GM12878 (cell line): ENCODE data around the gene ACSL1. TPM values are rescaled to one million over a fixed set of nuclear protein-coding genes. Genes with fewer than 3 reads are reported as not detected.

Experiments
- ATAC-seq: fragments of 200-7000 bp; cut with Tn5 transposase; 3 replicates; pipeline ENCODE4 v1.9.1; 2020; ENCODE audit warnings: mild to moderate bottlenecking, moderate library complexity
- BruUV-seq: library from RNA; stranded (reverse); fragments of 400-500 nt; replicated peaks from 2 replicates; lab custom pipeline; 2021; lab: Mats Ljungman, UMichigan
- CTCF ChIA-PET: fragments of 300-600 bp; sonication (Branson Sonifier 250); formaldehyde crosslinking; extraction: SDS; loops from one replicate; lab custom pipeline; 2021; ENCODE audit warnings: inconsistent platforms; lab: Yijun Ruan, JAX
- POLR2A ChIA-PET: fragments of 350-600 bp; formaldehyde crosslinking; extraction: SDS; loops from one replicate; lab custom pipeline; 2021; ENCODE audit warnings: inconsistent platforms; lab: Charles Lee
- RAD21 ChIA-PET: fragments of 300-600 bp; sonication (Branson Sonifier 250); formaldehyde crosslinking; loops from one replicate; lab custom pipeline; 2023; ENCODE audit warnings: antibody characterized with exemption; ENCODE audit not compliant: unreplicated experiment; lab: Charles Lee
- SMC1A ChIA-PET: fragments of 300-600 bp; sonication (Branson Sonifier 250); formaldehyde crosslinking; loops from one replicate; lab custom pipeline; 2023; ENCODE audit not compliant: unreplicated experiment, uncharacterized antibody; lab: Charles Lee
- DNase-seq: peaks from one replicate; pipeline ENCODE4 v3.0.0-alpha.2; 2011; ENCODE audit warnings: low read depth, low spot score
- FAIRE-seq: peaks from 3 replicates; lab custom pipeline; 2011; peaks lifted over from hg19 to GRCh38; lab: Jason Lieb, UNC
- H2AFZ ChIP-seq: 2 replicates; pipeline ENCODE4 v1.6.0; 2011; ENCODE audit warnings: low read depth, low read length, control low read depth; ENCODE audit not compliant: control insufficient read depth
- H3K27ac ChIP-seq: 2 replicates; pipeline ENCODE4 v1.5.1; 2011; ENCODE audit warnings: control low read depth; ENCODE audit not compliant: control insufficient read depth, insufficient read depth
- H3K27me3 ChIP-seq, 2 experiments: replicated peaks in 1 of 2; 2 replicates each; pipeline versions ENCODE4 v1.6.0 to v1.6.1; 2011; ENCODE audit warnings: low read length in 1 of 2; ENCODE audit not compliant: control insufficient read depth in 2 of 2, insufficient read depth in 2 of 2
- H3K36me3 ChIP-seq, 2 experiments: 2 replicates each; pipeline ENCODE4 v1.5.1; 2011; ENCODE audit warnings: low read length in 1 of 2; ENCODE audit not compliant: control insufficient read depth in 2 of 2, insufficient read depth in 2 of 2
- H3K4me1 ChIP-seq: 2 replicates; pipeline ENCODE4 v1.6.1; 2011; ENCODE audit warnings: mild to moderate bottlenecking, low read length, moderate library complexity, mixed read lengths; ENCODE audit not compliant: control insufficient read depth, insufficient read depth
- H3K4me2 ChIP-seq: 2 replicates; pipeline ENCODE4 v1.6.0; 2011; ENCODE audit warnings: control low read depth; ENCODE audit not compliant: control insufficient read depth, insufficient read depth
- H3K4me3 ChIP-seq: fragments of 200-600 bp; sonication (generic); 2 replicates; pipeline ENCODE4 v1.5.1; 2016
- H3K79me2 ChIP-seq: 2 replicates; pipeline ENCODE4 v1.6.0; 2011; ENCODE audit warnings: low read length; ENCODE audit not compliant: control insufficient read depth, insufficient read depth
- H3K9ac ChIP-seq: 2 replicates; pipeline ENCODE4 v1.8.0; 2011; ENCODE audit warnings: low read length, control low read depth, mixed read lengths; ENCODE audit not compliant: control insufficient read depth, insufficient read depth
- H3K9me3 ChIP-seq: replicated peaks from 3 replicates; pipeline ENCODE4 v1.5.1; 2011; ENCODE audit warnings: mild to moderate bottlenecking, low read length; ENCODE audit not compliant: control insufficient read depth, insufficient read depth
- H4K20me1 ChIP-seq: 2 replicates; pipeline ENCODE4 v1.6.0; 2011; ENCODE audit not compliant: control insufficient read depth, insufficient read depth
- E2F4 ChIP-seq: IDR thresholded peaks from 2 replicates; pipeline ENCODE4 v1.6.1; 2012; ENCODE audit warnings: low read depth, low read length, improper control_type of control experiment
- EGR1 ChIP-seq, 2 experiments: IDR thresholded peaks; 1 replicate in 1 of 2; 2 replicates in 1 of 2; pipeline ENCODE4 v1.6.1; 2011 to 2012; ENCODE audit warnings: low read depth in 2 of 2, low read length in 2 of 2, borderline replicate concordance in 1 of 2, mild to moderate bottlenecking in 1 of 2, moderate library complexity in 1 of 2
- ESRRA ChIP-seq: IDR thresholded peaks from 2 replicates; pipeline ENCODE4 v1.6.1; 2012; ENCODE audit warnings: mild to moderate bottlenecking, low read length, improper control_type of control experiment
- PAX8 ChIP-seq: fragments of 450-650 bp; IDR thresholded peaks from 2 replicates; pipeline ENCODE4 v1.6.1; 2017; ENCODE audit warnings: mild to moderate bottlenecking, moderate library complexity
- PML ChIP-seq: IDR thresholded peaks from 2 replicates; pipeline ENCODE4 v1.6.1; 2012; ENCODE audit warnings: low read length, inconsistent platforms
- TAF1 ChIP-seq: IDR thresholded peaks from 2 replicates; pipeline ENCODE4 v1.6.1; 2011; ENCODE audit warnings: mild to moderate bottlenecking, low read depth, low read length, borderline replicate concordance
- TCF12 ChIP-seq: IDR thresholded peaks from 2 replicates; pipeline ENCODE4 v1.6.1; 2011; ENCODE audit warnings: low read depth, mild to moderate bottlenecking, low read length
- ZNF384 ChIP-seq: IDR thresholded peaks from 2 replicates; pipeline ENCODE4 v1.6.1; 2012; ENCODE audit warnings: low read depth, mild to moderate bottlenecking, low read length, improper control_type of control experiment, borderline replicate concordance
- ZZZ3 ChIP-seq: IDR thresholded peaks from 2 replicates; pipeline ENCODE4 v1.6.1; 2011; ENCODE audit warnings: low read depth; ENCODE audit not compliant: control insufficient read depth, insufficient read length
- WGBS: methylation state at CpG from one replicate; pipeline ENCODE4 v1.1.6; 2016; ENCODE audit warnings: low lambda C conversion rate; ENCODE audit not compliant: insufficient replicate concordance, insufficient coverage; ENCODE audit errors: missing lambda C conversion rate; 5-methylcytosine and 5-hydroxymethylcytosine counted together
- in situ Hi-C: fragments of 300-500 bp; cut with MboI; formaldehyde crosslinking; loops from 9 replicates; pipeline ENCODE4 v1.14.3; 2018; ENCODE audit warnings: mixed read lengths
- intact Hi-C: fragments of 100-400 bp; cut with micrococcal nuclease; formaldehyde crosslinking; loops from one replicate; pipeline ENCODE4 v1.14.2; 2022; ENCODE audit not compliant: unreplicated experiment
- polyA plus RNA-seq, 11 experiments: library from polyadenylated mRNA; depleted of rRNA in 4 of 11; unstranded in 6 of 11; stranded (reverse) in 5 of 11; fragments of >200 nt; fragmentation: Nextera tagmentation in 4 of 11; fragmentation: Illumina TruSeq in 1 of 11; extraction: Ambion mirVana in 4 of 11; extraction: Trizol in 1 of 11; gene quantifications; 1 replicate in 1 of 11; 2 replicates in 10 of 11; pipeline versions ENCODE4 v1.2.1 to v1.2.3, GENCODE V29; 2011 to 2016; ENCODE audit warnings: inconsistent platforms in 2 of 11, missing spikeins in 2 of 11, low read depth in 1 of 11
- total RNA-seq, 4 experiments: library from RNA; depleted of rRNA in 3 of 4; stranded (reverse); fragments of >200 nt in 3 of 4; fragmentation: Illumina TruSeq in 1 of 4; extraction: Trizol in 1 of 4; gene quantifications; 2 replicates each; pipeline versions ENCODE4 v1.2.1 to v1.2.3, GENCODE V29; 2013 to 2021

The ACSL1 gene
- total and polyA plus RNA-seq, 10 of the 15 experiments (the other 5 are each of a cell fraction or from before 2014, with no cell fraction given): 30.7 to 68.1 (median 58.7) TPM

- in situ Hi-C loops: no loop called here
- Histone ChIP-seq H3K36me3 (peaks cover 3 to 25% of the 10 kb centered on the region in 2 experiments), H3K4me1 (peaks cover 3% of the 10 kb centered on the region; the same call in 1 of the 2 replicates), H3K27ac (no peak overlapping the region), H4K20me1 (no peaks in the 10 kb centered on the region), H3K79me2 (peaks cover 39% of the 10 kb centered on the region), H3K9me3 (no peaks in the 10 kb centered on the region; the same call in 1 of the 3 replicates), H3K27me3 (no peaks in the 10 kb centered on the region), H2AFZ (no peak overlapping the region), H3K4me2 (no peak overlapping the region), H3K4me3 (no peak overlapping the region), H3K9ac (no peak overlapping the region)
- SMC1A ChIA-PET: no interaction called here
- no TSS peak for BruUV-seq
- intact Hi-C loops: no loop called here
- DNase-seq (no peak), FAIRE-seq (no peak), ATAC-seq (no peak)
- TF ChIP-seq E2F4 (no peak), EGR1 (IDR thresholded peaks at IDR 0.05; ENCODE audit: borderline replicate concordance in 1 of 2, low read depth in 2 of 2, low read length in 2 of 2) (no peak), TCF12 (no peak), ZNF384 (no peak), ESRRA (no peak), ZZZ3 (no peak), PAX8 (no peak), TAF1 (no peak), PML (no peak)
- 100% methylated on average over 3 of the region's 3 CpGs for WGBS
- CTCF ChIA-PET: no interaction called here
- RAD21 ChIA-PET: no interaction called here
- POLR2A ChIA-PET: interaction anchor here (1.2 kb wide), 1 partner anchor 74 kb away, joined by 3 read pairs; no protein-coding TSS in a partner anchor
These were observed 98.3 kb downstream of the ACSL1 start for GRCh38 chr4:184727430-184727829.
